Brain pericyte (primary cell): ENCODE results near the gene R3HDM2.

Source experiments
- DNase-seq: peaks from one replicate; pipeline ENCODE4 v3.0.0-alpha.2; 2012; ENCODE audit warnings: low read depth, low spot score

Gene R3HDM2

GRCh38 chr12:57430931-57431566 lies at the start of gene R3HDM2:
Gene R3HDM2, minus strand, starts transcription at chr12:57431043. Its CDS starts 120,615 bp downstream, at chr12:57310428.
- peak; percentile 83 for DNase-seq

- DNase-seq: no peak
Measured at GRCh38 chr12:57479376-57480115, 48.7 kb upstream of the R3HDM2 start, which contains the start of gene ARHGAP9. Gene ARHGAP9, minus strand, starts transcription at chr12:57479866. Its CDS starts 460 bp downstream, at chr12:57479406.

- DNase-seq: no peak
Measured at GRCh38 chr12:57479043-57479375, 48.2 kb upstream of the R3HDM2 start.

- no peak for DNase-seq
Measured at GRCh38 chr12:57477710-57478681, 47.2 kb upstream of the R3HDM2 start.

DNA sequence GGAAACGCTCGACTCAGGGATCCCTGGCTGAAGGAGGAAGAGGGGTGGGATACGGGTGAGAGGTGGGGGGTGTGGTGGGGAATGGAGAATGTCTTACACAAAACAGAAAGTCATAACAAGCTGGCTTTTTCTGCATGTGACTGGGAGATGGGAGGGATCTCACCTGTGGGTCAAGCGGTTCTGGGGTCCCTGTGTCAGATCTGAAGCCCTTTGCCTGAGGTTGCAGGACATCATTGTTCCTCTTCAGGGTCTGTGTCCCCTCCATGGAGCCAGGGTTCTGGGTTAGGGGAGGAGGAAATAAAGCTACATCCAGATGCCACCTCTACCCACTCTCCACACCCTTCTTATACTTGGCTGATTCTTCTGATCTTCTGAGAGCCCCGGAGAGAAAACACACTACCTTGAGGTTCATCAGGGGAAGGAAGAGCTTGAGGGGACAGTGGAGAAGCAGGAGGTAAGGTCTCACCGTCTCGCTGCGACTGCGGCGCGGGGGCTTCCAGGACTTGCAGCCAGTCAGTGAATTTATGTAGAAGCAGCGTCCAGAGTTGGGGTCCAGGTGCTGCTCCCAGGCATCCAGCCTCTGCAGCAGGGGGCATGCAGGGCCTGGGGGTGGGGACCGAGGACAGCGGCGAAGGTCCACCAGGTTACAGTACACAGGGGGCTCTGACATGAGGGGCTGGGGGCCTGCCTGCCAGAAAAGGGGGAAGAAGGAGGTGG lies 46.3 kb upstream of the R3HDM2 start:
- DNase-seq: no peak

DNA sequence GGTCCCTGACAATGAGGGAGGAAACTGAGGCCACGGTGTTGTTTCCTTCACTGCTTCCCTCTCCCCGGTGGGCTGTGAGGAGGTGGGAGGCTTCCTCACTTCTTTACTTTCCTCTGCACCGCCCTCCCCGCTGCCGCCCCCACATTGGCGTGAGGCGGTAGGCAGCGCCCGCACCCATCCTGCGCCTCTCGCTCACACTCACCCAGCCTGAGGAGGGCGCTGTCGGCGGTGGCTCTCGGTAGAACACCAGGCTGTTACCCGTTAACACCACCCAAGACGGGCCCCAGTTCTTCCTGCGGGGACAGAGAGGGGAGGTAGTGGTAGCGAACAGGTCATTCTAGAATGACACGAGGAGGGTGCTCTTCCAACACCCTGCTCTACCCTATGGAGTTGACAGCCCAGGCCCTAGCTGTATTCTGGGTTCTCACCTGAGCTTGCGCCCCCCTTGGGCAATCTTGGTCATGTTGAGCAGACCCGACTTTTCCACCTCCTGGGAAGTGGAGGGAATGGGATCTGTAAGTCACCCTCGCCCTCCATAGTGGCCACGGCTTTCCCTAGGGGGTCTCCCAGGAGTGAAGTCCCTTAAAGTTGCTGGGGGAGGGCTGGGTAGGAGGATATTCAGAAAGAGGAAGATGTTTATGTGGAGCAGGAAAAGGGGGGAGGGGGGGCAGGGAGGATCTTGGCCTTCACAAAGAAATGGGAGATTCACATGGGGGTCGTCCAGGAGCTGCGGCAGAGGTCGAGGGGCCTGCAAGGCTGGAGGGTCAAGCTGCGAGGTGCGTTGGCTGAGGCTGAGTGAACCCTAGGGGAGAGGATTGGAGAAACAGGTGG lies 45.5 kb upstream of the R3HDM2 start:
- no peak for DNase-seq

- DNase-seq: no peak
Measured at GRCh38 chr12:57475271-57476161, 44.7 kb upstream of the R3HDM2 start.

GRCh38 chr12:57474862-57475261 lies 44.0 kb upstream of the R3HDM2 start:
- DNase-seq: no peak

GRCh38 chr12:57474430-57474829 lies 43.6 kb upstream of the R3HDM2 start:
- no peak for DNase-seq

GRCh38 chr12:57473886-57474285 lies 43.0 kb upstream of the R3HDM2 start:
- no peak for DNase-seq

- DNase-seq: no peak
Measured at GRCh38 chr12:57473392-57473791, 42.5 kb upstream of the R3HDM2 start.

GRCh38 chr12:57472391-57472790 lies 41.5 kb upstream of the R3HDM2 start:
- DNase-seq: no peak

- DNase-seq: no peak
Measured at GRCh38 chr12:57471661-57472060, 40.8 kb upstream of the R3HDM2 start.

GRCh38 chr12:57470970-57471656 lies 40.3 kb upstream of the R3HDM2 start:
- DNase-seq: no peak

- DNase-seq: no peak
Measured at GRCh38 chr12:57470286-57470969, 39.6 kb upstream of the R3HDM2 start.

DNA sequence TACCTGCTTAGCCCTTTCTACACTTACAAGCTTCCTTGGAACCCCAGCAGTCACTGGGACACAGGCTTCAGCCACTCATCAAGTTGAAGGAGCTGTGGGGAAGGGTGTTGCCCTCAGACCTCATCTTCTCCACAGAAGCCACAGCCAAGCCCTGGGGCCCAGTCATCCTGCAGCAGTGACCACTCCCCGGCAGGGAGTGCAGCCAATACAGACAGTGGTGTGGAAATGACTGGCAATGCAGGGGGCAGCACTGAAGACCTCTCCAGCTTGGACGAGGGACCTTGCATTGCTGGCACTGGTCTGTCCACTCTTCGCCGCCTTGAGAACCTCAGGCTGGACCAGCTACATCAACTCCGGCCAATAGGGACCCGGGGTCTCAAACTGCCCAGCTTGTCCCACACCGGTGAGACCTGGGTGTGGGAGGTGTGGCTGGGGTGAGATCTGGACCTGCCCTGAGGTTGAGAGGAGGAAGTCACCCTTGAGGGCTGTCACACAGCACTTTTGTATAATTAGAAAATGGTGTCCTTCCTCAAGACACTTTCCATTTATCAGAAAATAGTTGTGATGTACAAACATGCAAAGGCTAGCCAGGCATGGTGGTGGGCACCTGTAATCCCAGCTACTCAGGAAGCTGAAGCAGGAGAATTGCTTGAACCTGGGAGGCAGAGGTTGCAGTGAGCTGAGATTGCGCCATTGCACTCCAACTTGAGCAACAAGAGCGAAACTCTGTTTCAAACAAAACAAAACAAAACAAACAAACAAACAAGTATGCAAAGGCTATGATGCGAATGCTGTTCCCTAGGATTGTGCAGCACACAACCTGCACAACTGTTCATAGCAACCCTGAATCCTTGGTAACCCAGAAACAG lies 38.7 kb upstream of the R3HDM2 start:
- DNase-seq: no peak

- no peak for DNase-seq
Measured at GRCh38 chr12:57467915-57468314, 37.1 kb upstream of the R3HDM2 start.
